HG03196 (cell line): Measurements from ENCODE around the gene PODN.

Source experiments
- ATAC-seq: cut with Tn5 transposase; IDR thresholded peaks from one replicate; pipeline ENCODE4 v1.9.1; 2021; ENCODE audit not compliant: unreplicated experiment

The PODN gene

GRCh38 chr1:53061859-53062707 lies at the start of gene PODN:
TSS of gene PODN (plus strand) at chr1:53062213. CDS start at chr1:53069856, 7,643 bp downstream.
- no peak for ATAC-seq

DNA sequence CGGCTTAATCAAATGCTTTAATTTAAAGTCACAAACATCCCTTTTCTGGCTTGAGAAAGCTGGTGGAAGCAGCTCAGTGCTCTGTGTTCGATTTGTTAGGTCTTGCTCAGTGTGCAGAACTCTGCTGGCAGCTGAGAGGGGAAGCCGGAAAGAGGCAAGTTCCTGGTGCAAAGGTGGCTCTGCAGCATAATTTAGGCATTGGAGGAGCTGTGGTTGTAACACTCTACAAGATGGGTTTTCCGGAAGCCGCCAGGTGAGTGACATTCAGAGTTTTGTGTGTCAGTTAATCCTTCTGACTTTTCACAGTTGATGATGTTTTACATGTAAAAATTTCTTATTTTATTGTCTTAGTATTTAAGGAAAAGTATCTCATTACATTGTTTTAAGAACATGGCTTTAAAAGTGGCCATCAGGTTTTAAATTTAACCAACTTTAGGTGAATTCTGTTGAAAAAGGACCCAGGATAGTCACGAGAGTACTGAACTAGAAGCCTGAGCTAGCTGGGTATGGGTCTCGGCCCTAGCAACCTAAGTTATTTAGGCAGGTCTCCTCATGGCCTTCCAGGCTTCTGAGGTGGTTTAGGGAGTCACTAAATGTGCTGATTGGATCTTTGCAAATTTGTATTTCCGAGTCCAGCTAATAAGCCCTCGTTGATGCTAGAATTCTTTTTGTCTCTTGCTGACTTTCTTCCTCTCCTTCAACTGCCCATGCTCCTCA lies 47.1 kb upstream of the PODN start:
- peak; percentile 72 for ATAC-seq

DNA sequence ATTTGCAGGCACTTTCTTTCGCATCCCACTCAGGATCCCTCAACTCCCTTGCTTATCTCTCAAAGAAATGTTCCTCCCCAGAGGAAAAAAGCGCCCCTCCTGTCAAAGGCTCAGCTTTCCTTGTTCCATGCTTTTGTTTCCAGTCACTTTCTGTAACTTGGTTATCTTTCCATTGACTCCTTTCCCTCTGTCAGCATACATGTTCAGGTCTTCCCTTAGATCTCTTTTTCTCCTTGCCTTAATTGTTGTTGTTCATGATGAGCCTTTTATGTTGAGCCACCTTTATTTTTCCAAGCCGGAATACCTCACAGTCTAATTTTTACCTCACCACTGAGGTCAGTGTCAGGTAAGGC lies 46.5 kb upstream of the PODN start:
- no peak for ATAC-seq

DNA sequence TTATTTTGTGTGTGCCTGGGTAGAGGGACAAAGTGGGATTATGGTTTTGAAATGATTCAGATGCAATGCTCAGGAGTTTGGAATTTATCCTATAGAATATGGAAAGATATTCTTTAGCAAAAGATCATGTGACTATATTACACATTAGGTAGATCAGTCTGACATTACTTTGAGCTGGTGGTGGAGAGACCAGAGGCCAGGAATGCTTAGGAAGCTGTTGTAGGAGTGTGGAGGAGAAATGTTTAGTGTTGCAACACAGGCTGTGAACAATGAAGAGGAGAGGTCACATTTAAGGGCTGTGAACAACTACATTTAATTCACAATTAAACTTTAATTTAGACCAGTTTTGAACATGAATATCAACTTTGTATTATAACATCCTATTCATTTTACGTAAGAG lies 45.3 kb upstream of the PODN start:
- no peak for ATAC-seq

GRCh38 chr1:53020588-53020987 lies 41.4 kb upstream of the PODN start:
- ATAC-seq, result no peak

GRCh38 chr1:53022179-53022578 lies 39.8 kb upstream of the PODN start:
- no peak for ATAC-seq

DNA sequence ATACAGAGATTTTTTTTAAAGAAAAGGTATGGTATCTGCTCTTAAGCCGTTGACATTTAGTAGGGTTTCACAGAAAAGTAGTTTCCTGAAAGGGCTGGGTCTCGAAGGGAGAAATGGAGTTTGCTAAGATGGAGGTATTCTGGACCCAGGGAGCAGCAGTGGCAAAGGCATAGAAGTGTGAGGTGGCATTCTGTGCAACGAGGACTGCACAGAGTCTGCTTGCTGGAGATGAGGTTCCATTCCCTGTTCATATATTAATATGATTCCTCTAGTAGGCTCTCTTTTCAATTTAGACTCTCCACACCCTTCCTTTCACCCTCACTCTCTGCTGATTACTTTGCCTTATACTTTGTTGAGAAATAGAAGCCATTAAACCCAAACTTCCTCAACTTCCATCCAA lies 38.5 kb upstream of the PODN start:
- ATAC-seq, result no peak

DNA sequence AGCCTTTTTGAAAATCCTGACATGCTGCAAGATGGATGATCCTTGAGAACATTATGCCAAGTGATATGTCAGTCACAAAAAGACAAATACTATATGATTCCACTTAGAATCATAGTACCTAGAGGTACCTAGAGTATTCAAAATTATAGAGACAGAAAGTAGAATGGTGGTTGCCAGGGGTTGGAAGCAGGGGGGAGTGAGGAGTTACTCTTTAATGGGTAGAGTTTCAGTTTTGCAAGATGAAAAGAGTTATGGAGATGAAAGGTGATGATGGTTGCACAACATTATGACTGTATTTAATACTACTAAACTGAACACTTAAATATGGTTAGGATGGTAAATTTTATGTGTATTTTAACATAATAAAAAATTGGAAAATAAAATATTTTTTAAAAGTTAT lies 37.9 kb upstream of the PODN start:
- ATAC-seq, result no peak

- ATAC-seq, result no peak
These were observed 36.8 kb upstream of the PODN start for GRCh38 chr1:53025034-53025768.

GRCh38 chr1:53025769-53026112 lies 36.3 kb upstream of the PODN start:
- no peak for ATAC-seq

GRCh38 chr1:53026254-53026653 lies 35.8 kb upstream of the PODN start:
- no peak for ATAC-seq

DNA sequence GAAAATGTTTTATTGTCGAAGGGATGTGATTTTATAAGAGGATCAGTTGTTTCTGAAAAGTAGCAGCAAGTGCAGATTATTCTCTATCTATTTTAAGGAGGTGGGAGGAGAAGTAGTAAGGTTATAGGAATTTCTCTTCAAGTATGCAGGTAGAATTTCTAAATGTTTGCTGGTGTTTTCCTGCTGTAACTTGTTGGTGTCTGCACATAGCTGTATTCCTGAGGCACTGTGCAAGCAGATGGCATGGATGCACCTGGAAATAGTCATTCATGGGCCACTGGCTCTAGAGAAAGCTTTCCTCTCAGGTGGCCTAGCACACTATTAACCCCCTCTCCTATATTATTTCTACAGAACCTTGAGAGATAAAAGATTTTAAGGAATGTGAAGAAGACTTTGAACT lies 30.3 kb upstream of the PODN start:
- no peak for ATAC-seq

DNA sequence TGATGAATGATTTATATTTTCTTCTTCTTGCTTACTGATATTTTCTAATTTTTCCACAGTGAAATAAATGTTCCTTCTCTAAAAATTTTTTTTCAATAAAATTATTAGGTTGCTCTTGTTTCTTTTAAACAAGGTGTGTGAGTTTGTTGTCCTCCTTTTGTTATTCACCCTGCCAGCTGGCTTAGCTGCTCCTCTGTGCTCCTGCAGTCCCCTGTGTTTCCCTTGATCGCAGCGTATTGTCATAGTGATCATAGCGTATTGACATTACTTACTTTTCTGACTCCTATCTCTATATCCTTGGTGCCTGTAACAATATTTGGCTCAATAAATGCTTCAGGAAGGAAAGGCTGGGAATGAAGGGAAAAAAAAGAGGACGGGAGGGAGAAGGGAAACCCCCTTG lies 24.9 kb upstream of the PODN start:
- no peak for ATAC-seq

DNA sequence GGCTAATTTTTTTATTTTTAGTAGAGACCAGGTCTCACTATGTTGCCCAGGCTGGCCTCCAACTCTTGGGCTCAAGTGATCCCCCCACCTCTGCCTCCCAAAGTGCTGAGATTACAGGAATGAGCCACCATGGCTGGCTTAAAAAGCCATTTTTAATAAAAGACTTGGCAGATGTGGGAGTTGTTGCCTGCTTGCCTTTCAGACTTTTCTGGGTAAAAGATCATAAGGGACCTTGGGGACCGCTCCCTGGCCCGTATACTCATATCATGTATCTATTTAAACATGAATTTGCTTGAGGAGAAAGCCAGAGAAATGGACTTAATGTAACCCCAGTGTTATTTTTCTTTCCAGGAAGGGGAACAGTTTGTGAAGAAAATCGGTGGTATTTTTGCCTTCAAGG lies 23.4 kb upstream of the PODN start:
- ATAC-seq, result no peak

DNA sequence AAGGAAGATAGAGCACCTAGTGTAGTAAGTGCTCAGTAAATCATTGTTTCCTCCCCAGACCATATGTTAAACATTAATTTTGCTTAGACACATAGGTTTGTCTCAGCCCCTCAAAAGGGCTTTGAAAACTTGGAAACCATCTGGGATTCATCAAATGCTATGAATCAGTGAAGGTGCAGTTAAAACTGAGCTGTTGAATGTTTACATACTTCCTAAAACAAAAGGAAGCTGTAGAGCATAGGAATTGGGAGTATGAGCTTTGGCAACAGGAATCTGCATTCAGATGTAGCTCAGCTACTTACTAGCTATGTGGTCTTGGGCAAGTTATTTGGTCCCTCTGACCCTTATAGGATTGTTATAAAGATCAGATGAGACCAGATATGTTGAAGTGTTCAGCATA lies 18.7 kb upstream of the PODN start:
- ATAC-seq, result no peak

DNA sequence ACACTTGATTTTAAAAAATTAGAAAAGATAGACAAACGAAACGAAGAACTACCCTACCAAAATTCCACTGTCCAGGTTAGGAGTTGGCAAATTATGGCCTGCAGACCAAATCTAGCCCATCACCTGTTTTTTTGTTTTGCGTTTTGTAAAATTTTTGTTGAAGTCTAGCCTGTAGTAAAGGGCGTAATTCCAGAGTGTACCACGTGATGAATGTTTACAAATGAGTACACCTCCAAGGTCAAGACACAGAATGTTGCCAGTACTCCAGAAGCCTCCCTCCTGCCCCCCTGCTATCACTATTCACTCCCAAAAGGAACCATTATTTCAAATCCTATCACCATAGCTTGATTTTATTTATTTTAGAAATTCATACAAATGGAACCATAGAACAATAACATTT lies 17.1 kb upstream of the PODN start:
- no peak for ATAC-seq

DNA sequence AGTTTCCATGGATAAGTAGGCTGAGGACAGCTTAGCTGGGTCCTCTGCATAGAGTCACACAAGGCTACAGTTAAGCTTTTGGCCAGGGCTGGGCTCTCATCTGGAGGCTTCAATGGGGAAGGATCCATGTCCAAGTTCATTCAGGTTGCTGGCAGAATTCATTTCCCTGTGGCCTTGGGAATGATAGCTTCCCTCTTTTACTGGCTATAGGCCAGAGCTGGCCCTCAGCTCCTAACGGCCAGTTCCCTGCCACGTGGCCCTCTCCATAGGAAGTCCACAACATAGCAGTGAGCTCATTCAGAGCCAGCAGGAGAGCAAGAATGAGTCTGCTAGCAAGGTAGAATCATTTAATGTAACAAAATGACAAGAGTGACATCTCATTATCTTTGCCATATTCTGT lies 15.1 kb upstream of the PODN start:
- ATAC-seq, result no peak

DNA sequence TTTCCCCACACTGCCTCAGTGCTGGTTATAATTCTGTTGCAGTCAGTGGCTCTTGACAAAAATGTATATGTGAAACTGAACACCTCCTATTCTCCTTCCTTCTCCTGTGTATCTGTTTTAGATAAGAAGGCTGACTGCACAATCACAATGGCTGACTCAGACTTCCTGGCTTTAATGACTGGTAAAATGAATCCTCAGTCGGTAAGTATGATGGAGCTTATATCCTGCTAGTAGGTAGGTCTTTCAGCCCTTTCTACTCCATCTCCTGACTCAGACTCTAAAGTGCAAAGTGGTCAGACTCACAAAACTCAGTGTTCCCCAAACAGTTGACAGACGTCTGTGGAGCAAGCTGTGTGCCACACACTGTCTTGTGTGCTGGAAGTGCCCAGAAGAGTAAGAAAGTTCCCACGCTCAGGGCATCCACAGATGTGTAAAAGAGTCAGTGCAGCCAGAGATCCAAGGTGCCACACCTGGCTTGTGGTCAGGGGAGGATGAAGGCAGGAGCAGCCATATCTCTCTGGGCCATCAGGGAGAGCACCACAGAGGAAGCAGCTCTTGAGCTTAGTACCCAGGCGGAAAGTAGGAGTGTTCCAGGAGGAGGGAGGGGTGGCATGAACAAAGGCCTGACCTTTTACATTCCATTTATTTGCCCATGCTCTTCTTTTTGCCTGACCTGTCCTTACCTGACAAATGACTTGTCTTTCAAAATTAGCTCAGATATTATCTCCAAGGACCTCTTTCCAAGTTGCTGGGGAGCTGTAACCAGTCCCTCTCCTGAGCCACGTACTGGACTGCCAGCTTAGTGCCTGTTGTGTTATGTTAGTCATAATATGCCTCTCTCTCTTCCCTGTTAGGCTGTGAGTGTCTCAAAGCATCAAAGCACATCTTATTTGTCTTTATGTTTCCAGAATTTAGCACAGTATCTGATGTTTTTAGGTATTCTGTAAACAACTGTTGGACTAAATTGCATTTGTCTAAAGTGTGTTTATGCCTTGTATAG lies 14.0 kb upstream of the PODN start:
- no peak for ATAC-seq

DNA sequence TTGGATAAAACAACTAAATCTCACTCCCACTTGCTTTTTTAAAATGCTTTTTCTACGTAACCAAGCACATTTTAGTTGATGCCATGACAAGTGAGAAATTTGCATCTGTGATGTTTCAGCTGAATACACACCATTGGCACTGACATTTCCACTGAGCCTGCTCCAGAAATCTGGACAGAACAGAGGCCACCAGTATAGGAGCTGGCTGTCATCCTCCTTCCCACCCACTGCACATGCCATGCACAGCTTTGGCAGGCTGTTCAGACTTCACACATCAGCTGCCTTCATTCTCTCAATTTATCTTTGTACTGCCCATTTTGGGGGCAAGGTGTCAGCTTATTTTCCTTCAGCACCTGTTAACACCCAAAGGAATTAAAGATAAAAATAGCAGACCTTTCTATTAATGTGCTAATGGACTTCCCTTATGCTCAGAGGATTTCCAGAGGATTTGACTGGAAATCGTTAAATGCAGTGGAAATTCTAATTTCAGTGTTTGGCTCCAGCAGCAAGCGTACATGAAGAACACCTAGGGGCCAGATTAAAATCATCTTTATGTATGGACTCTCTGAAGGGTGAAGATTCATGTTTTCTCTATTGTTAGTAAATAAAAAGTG lies 12.9 kb upstream of the PODN start:
- ATAC-seq, result no peak

GRCh38 chr1:53049574-53049967 lies 12.4 kb upstream of the PODN start:
- ATAC-seq, result no peak
